ENCODE measurements around the gene NUAK1. TPM values are rescaled to one million over a fixed set of nuclear protein-coding genes. Genes with fewer than 3 reads are reported as not detected.

Gene NUAK1
- total RNA-seq, 1 experiment from 2014 or later: 7.9 TPM

- Histone ChIP-seq H3F3A (ENCODE audit: insufficient read depth, low read depth) (peaks cover 10% of the 10 kb centered on the region), H2AFZ (no peak overlapping the region), H3K4me2 (peak overlapping the region; percentile 17), H3K27me3 (ENCODE audit: insufficient read depth, low read depth) (no peaks in the 10 kb centered on the region), H3K9me3 (ENCODE audit: insufficient read depth, low read depth) (no peaks in the 10 kb centered on the region), H3K4me1 (replicated peaks; ENCODE audit: insufficient read depth) (peaks cover 61% of the 10 kb centered on the region), H3K27ac (peak overlapping the region; percentile 84; the same call in 1 of the 2 replicates), H3K79me2 (ENCODE audit: low read depth) (peaks cover 99% of the 10 kb centered on the region), H3K4me3 (no peak overlapping the region), H3K36me3 (ENCODE audit: low read depth) (no peaks in the 10 kb centered on the region), H4K20me1 (ENCODE audit: insufficient read depth) (no peaks in the 10 kb centered on the region), H3K9me2 (ENCODE audit: insufficient read depth) (no peaks in the 10 kb centered on the region)
- intact Hi-C loops (cut with micrococcal nuclease; ENCODE audit: unreplicated experiment): no loop called here
- DNase-seq: no peak
- TF ChIP-seq CTCF (conservative IDR thresholded peaks at IDR 0.05) (no peak), EZH2 (IDR thresholded peaks at IDR 0.05; ENCODE audit: low read depth) (no peak)
- BruUV-seq (replicated peaks): no TSS peak
- POLR2A ChIA-PET (ENCODE audit: unreplicated experiment): interaction anchor here (0.6 kb wide), 1 partner anchor 50 kb away, joined by 4 read pairs; no protein-coding TSS in a partner anchor
- CTCF ChIA-PET: no interaction called here
Measured at GRCh38 chr12:106113042-106113441, 25.7 kb downstream of the NUAK1 start.

- H3K79me2 ChIP-seq (ENCODE audit: low read depth): peaks cover 95% of the 10 kb centered on the region
Measured at GRCh38 chr12:106112145-106112821, 26.5 kb downstream of the NUAK1 start.

GRCh38 chr12:106110626-106111300 lies 28.0 kb downstream of the NUAK1 start:
- CTCF ChIA-PET: no interaction called here
- DNase-seq: no peak
- Histone ChIP-seq H3K27me3 (ENCODE audit: insufficient read depth, low read depth) (no peaks in the 10 kb centered on the region), H3K4me1 (replicated peaks; ENCODE audit: insufficient read depth) (peaks cover 81% of the 10 kb centered on the region), H3K4me2 (no peak overlapping the region), H3K9me2 (ENCODE audit: insufficient read depth) (no peaks in the 10 kb centered on the region), H3K9me3 (ENCODE audit: insufficient read depth, low read depth) (no peaks in the 10 kb centered on the region; the same call in 1 of the 2 replicates), H3K27ac (no peak overlapping the region), H4K20me1 (ENCODE audit: insufficient read depth) (no peaks in the 10 kb centered on the region), H2AFZ (no peak overlapping the region), H3F3A (ENCODE audit: insufficient read depth, low read depth) (peaks cover 22% of the 10 kb centered on the region), H3K36me3 (ENCODE audit: low read depth) (no peaks in the 10 kb centered on the region), H3K79me2 (ENCODE audit: low read depth) (peaks cover 88% of the 10 kb centered on the region), H3K4me3 (no peak overlapping the region)
- intact Hi-C loops (cut with micrococcal nuclease; ENCODE audit: unreplicated experiment): no loop called here
- TF ChIP-seq EZH2 (IDR thresholded peaks at IDR 0.05; ENCODE audit: low read depth): no peak
- TF ChIP-seq CTCF (conservative IDR thresholded peaks at IDR 0.05): no peak
- POLR2A ChIA-PET (ENCODE audit: unreplicated experiment): no interaction called here
- BruUV-seq (replicated peaks): no TSS peak

More at GRCh38 chr12:106112145-106112821, 26.5 kb downstream of the NUAK1 start:
- Histone ChIP-seq H3K4me3 (no peak overlapping the region), H3K4me1 (replicated peaks; ENCODE audit: insufficient read depth) (peaks cover 68% of the 10 kb centered on the region), H3F3A (ENCODE audit: insufficient read depth, low read depth) (peaks cover 17% of the 10 kb centered on the region), H3K36me3 (ENCODE audit: low read depth) (no peaks in the 10 kb centered on the region), H2AFZ (no peak overlapping the region), H3K27me3 (ENCODE audit: insufficient read depth, low read depth) (no peaks in the 10 kb centered on the region), H3K27ac (peak overlapping the region; percentile 84; the same call in 1 of the 2 replicates), H3K4me2 (peak overlapping the region; percentile 17; the same call in 1 of the 2 replicates), H3K9me3 (ENCODE audit: insufficient read depth, low read depth) (no peaks in the 10 kb centered on the region; the same call in 1 of the 2 replicates), H3K9me2 (ENCODE audit: insufficient read depth) (no peaks in the 10 kb centered on the region), H4K20me1 (ENCODE audit: insufficient read depth) (no peaks in the 10 kb centered on the region)
- DNase-seq: no peak
- POLR2A ChIA-PET (ENCODE audit: unreplicated experiment): interaction anchor here (0.6 kb wide), 1 partner anchor 49 kb away, joined by 4 read pairs; no protein-coding TSS in a partner anchor
- intact Hi-C loops (cut with micrococcal nuclease; ENCODE audit: unreplicated experiment): no loop called here
- TF ChIP-seq EZH2 (IDR thresholded peaks at IDR 0.05; ENCODE audit: low read depth): no peak
- BruUV-seq (replicated peaks): no TSS peak
- CTCF ChIA-PET: no interaction called here
